SH-SY5Y (cell line): Measurements from ENCODE around the gene DIS3L2.

Experiments used
- GATA2 ChIP-seq: IDR thresholded peaks from 2 replicates; pipeline ENCODE4 v1.6.1; 2011; ENCODE audit warnings: mild to moderate bottlenecking, low read depth, low read length
- GATA3 ChIP-seq: IDR thresholded peaks from 2 replicates; pipeline ENCODE4 v1.6.1; 2011; ENCODE audit warnings: low read depth, mild to moderate bottlenecking, low read length, moderate library complexity

- TF ChIP-seq GATA2 (no peak), GATA3 (no peak)
Observed at GRCh38 chr2:232147440-232148077, 186.0 kb downstream of the DIS3L2 start.
